IMR-90 (cell line): ENCODE results near the gene SLC6A2. TPM values are rescaled to one million over a fixed set of nuclear protein-coding genes. Genes with fewer than 3 reads are reported as not detected.

Experiments
- ATAC-seq: fragments of 200-7000 bp; cut with Tn5 transposase; 2 replicates; pipeline ENCODE4 v1.9.1; 2020; ENCODE audit warnings: low read depth, mild to moderate bottlenecking, moderate library complexity
- BruUV-seq: library from RNA; stranded (reverse); fragments of 400-500 nt; replicated peaks from 2 replicates; lab custom pipeline; 2021; lab: Mats Ljungman, UMichigan
- CTCF ChIA-PET: fragments of 300-600 bp; formaldehyde crosslinking; extraction: SDS; loops from one replicate; lab custom pipeline; 2021; ENCODE audit warnings: antibody characterized with exemption; lab: Yijun Ruan, JAX
- POLR2A ChIA-PET: fragments of 300-600 bp; sonication (Branson Sonifier 250); formaldehyde crosslinking; loops from one replicate; lab custom pipeline; 2022; ENCODE audit warnings: antibody characterized with exemption; ENCODE audit not compliant: unreplicated experiment; lab: Charles Lee
- DNase-seq: peaks from one replicate; pipeline ENCODE4 v3.0.0; 2013
- H2AFZ ChIP-seq: replicated peaks from 2 replicates; pipeline ENCODE3; 2013; ENCODE audit warnings: low read length, mild to moderate bottlenecking; ENCODE audit not compliant: poor library complexity
- H2AK5ac ChIP-seq: 2 replicates; pipeline ENCODE4 v1.6.1; 2013; ENCODE audit warnings: low read depth, low read length, inconsistent platforms
- H2AK9ac ChIP-seq: replicated peaks from 2 replicates; pipeline ENCODE3; 2013; ENCODE audit warnings: mild to moderate bottlenecking, low read depth, low read length, moderate library complexity; ENCODE audit not compliant: poor library complexity
- H2BK120ac ChIP-seq: 2 replicates; pipeline ENCODE4 v1.6.1; 2013; ENCODE audit warnings: low read depth, low read length, inconsistent platforms
- H2BK15ac ChIP-seq: 3 replicates; pipeline ENCODE4 v1.6.1; 2013; ENCODE audit warnings: low read depth, low read length, inconsistent platforms
- H2BK20ac ChIP-seq: 2 replicates; pipeline ENCODE4 v1.6.1; 2013; ENCODE audit warnings: low read depth, mild to moderate bottlenecking, inconsistent platforms, low read length, moderate library complexity
- H2BK5ac ChIP-seq: 2 replicates; pipeline ENCODE4 v1.6.1; 2013; ENCODE audit warnings: mild to moderate bottlenecking, low read depth, low read length, inconsistent platforms; ENCODE audit not compliant: poor library complexity, severe bottlenecking
- H3K14ac ChIP-seq: replicated peaks from 2 replicates; pipeline ENCODE4 v1.6.1; 2013; ENCODE audit warnings: low read depth, low read length, inconsistent platforms
- H3K18ac ChIP-seq: 2 replicates; pipeline ENCODE4 v1.6.1; 2013; ENCODE audit warnings: low read depth, low read length, control low read depth
- H3K23ac ChIP-seq: 2 replicates; pipeline ENCODE4 v1.6.1; 2013; ENCODE audit warnings: low read depth, low read length, inconsistent platforms
- H3K27ac ChIP-seq: 2 replicates; pipeline ENCODE4 v1.5.1; 2013; ENCODE audit warnings: mild to moderate bottlenecking, control low read depth, low read length; ENCODE audit not compliant: insufficient read depth
- H3K27me3 ChIP-seq: 2 replicates; pipeline ENCODE4 v1.6.1; 2013; ENCODE audit warnings: low read length; ENCODE audit not compliant: control insufficient read depth, insufficient read depth
- H3K36me3 ChIP-seq: 2 replicates; pipeline ENCODE4 v1.6.1; 2013; ENCODE audit warnings: low read length, mixed read lengths; ENCODE audit not compliant: control insufficient read depth, insufficient read depth
- H3K4ac ChIP-seq: 2 replicates; pipeline ENCODE4 v1.6.1; 2013; ENCODE audit warnings: low read depth, low read length, inconsistent platforms
- H3K4me1 ChIP-seq: 2 replicates; pipeline ENCODE4 v1.6.1; 2013; ENCODE audit warnings: low read length, mixed read lengths; ENCODE audit not compliant: control insufficient read depth, insufficient read depth
- H3K4me2 ChIP-seq: 2 replicates; pipeline ENCODE4 v1.6.1; 2013; ENCODE audit warnings: low read depth, mild to moderate bottlenecking, control low read depth, low read length, moderate library complexity
- H3K4me3 ChIP-seq: 2 replicates; pipeline ENCODE4 v1.5.1; 2013; ENCODE audit warnings: low read depth, mild to moderate bottlenecking, control low read depth, low read length, moderate library complexity; ENCODE audit not compliant: insufficient read depth
- H3K56ac ChIP-seq: 2 replicates; pipeline ENCODE4 v1.6.1; 2013; ENCODE audit warnings: low read length, inconsistent platforms; ENCODE audit not compliant: insufficient read depth; ENCODE audit errors: extremely low read depth
- H3K79me1 ChIP-seq, 2 experiments: 2 replicates each; pipeline ENCODE4 v1.6.1; 2013; ENCODE audit warnings: low read length in 2 of 2, inconsistent platforms in 1 of 2, low read depth in 1 of 2
- H3K9ac ChIP-seq: 2 replicates; pipeline ENCODE4 v1.6.1; 2013; ENCODE audit warnings: low read depth, low read length, control low read depth
- H3K9me1 ChIP-seq: 2 replicates; pipeline ENCODE4 v1.6.1; 2013; ENCODE audit warnings: low read length, inconsistent platforms; ENCODE audit not compliant: insufficient read depth
- H3K9me3 ChIP-seq: 2 replicates; pipeline ENCODE4 v1.6.1; 2013; ENCODE audit warnings: low read length; ENCODE audit not compliant: control insufficient read depth, insufficient read depth
- H4K20me1 ChIP-seq: 2 replicates; pipeline ENCODE4 v1.6.1; 2013; ENCODE audit warnings: low read length, inconsistent platforms; ENCODE audit not compliant: insufficient read depth
- H4K5ac ChIP-seq: 2 replicates; pipeline ENCODE4 v1.6.1; 2013; ENCODE audit warnings: mild to moderate bottlenecking, low read depth, low read length, control low read depth
- H4K8ac ChIP-seq, 2 experiments: 2 replicates each; pipeline ENCODE4 v1.6.1; 2013; ENCODE audit warnings: low read depth in 2 of 2, low read length in 2 of 2, control low read depth in 1 of 2, inconsistent platforms in 1 of 2
- H4K91ac ChIP-seq: 2 replicates; pipeline ENCODE4 v1.6.1; 2013; ENCODE audit warnings: low read depth, low read length, inconsistent platforms; ENCODE audit not compliant: insufficient read depth
- BHLHE40 ChIP-seq: fragments of 150-350 bp; IDR thresholded peaks from 2 replicates; pipeline ENCODE4 v1.6.1; 2016; ENCODE audit warnings: mild to moderate bottlenecking, low read depth, low read length
- CEBPB ChIP-seq: IDR thresholded peaks from 2 replicates; pipeline ENCODE4 v1.6.1; 2012; ENCODE audit warnings: low read depth, low read length, improper control_type of control experiment
- CHD1 ChIP-seq: IDR thresholded peaks from 2 replicates; pipeline ENCODE4 v1.6.1; 2012; ENCODE audit warnings: low read depth, low read length, improper control_type of control experiment
- FOS ChIP-seq: fragments of 150-350 bp; IDR thresholded peaks from 2 replicates; pipeline ENCODE4 v1.6.1; 2016; ENCODE audit warnings: low read depth, low read length
- MAFK ChIP-seq: IDR thresholded peaks from 2 replicates; pipeline ENCODE4 v1.6.1; 2012; ENCODE audit warnings: low read depth, low read length, improper control_type of control experiment
- MAZ ChIP-seq: IDR thresholded peaks from 2 replicates; pipeline ENCODE4 v1.6.1; 2012; ENCODE audit warnings: low read depth, mild to moderate bottlenecking, low read length, improper control_type of control experiment, moderate library complexity, borderline replicate concordance
- MXI1 ChIP-seq: IDR thresholded peaks from 2 replicates; pipeline ENCODE4 v1.6.1; 2012; ENCODE audit warnings: low read depth, mild to moderate bottlenecking, low read length, moderate library complexity, borderline replicate concordance
- NFE2L2 ChIP-seq: fragments of 150-350 bp; IDR thresholded peaks from 2 replicates; pipeline ENCODE4 v1.6.1; 2016; ENCODE audit warnings: low read depth, mild to moderate bottlenecking, low read length
- POLR2A ChIP-seq: IDR thresholded peaks from 2 replicates; pipeline ENCODE4 v1.6.1; 2012; ENCODE audit warnings: mild to moderate bottlenecking, low read depth, low read length
- RAD21 ChIP-seq: IDR thresholded peaks from 2 replicates; pipeline ENCODE4 v1.6.1; 2012; ENCODE audit warnings: low read length, improper control_type of control experiment
- RCOR1 ChIP-seq: IDR thresholded peaks from 2 replicates; pipeline ENCODE4 v1.6.1; 2012; ENCODE audit warnings: mild to moderate bottlenecking, low read length, improper control_type of control experiment; ENCODE audit not compliant: insufficient replicate concordance
- RFX5 ChIP-seq: IDR thresholded peaks from 2 replicates; pipeline ENCODE4 v1.8.0; 2012; ENCODE audit warnings: low read depth, mild to moderate bottlenecking, low read length, moderate library complexity
- SMC3 ChIP-seq: fragments of 150-350 bp; IDR thresholded peaks from 2 replicates; pipeline ENCODE4 v1.6.1; 2016; ENCODE audit warnings: low read depth, mild to moderate bottlenecking, antibody characterized with exemption, low read length, moderate library complexity
- WGBS, 2 experiments: methylation state at CpG; one replicate each; pipeline versions ENCODE4 v1.1.5 to v1.1.7; 2013; ENCODE audit warnings: missing lambda C conversion rate in 2 of 2; ENCODE audit not compliant: insufficient read length in 1 of 2; ENCODE audit errors: extremely low coverage in 2 of 2; 5-methylcytosine and 5-hydroxymethylcytosine counted together
- dilution Hi-C: fragments of 300-500 bp; cut with HindIII; formaldehyde crosslinking; loops from one replicate; pipeline ENCODE4 v1.14.3; 2018; ENCODE audit warnings: low sequenced_read_pairs; ENCODE audit not compliant: unreplicated experiment
- in situ Hi-C: fragments of 300-500 bp; cut with MboI; formaldehyde crosslinking; loops from 3 replicates; pipeline ENCODE4 v1.14.3; 2019; ENCODE audit warnings: low sequenced_read_pairs, inconsistent platforms, mixed read lengths
- intact Hi-C: fragments of 100-400 bp; cut with micrococcal nuclease; formaldehyde crosslinking; loops from 2 replicates; pipeline ENCODE4 v1.10.0; 2022
- polyA plus RNA-seq, 3 experiments: library from polyadenylated mRNA; depleted of rRNA; stranded (reverse); fragments of >200 nt; gene quantifications; 2 replicates each; pipeline ENCODE4 v1.2.3, GENCODE V29; 2012; ENCODE audit warnings: low replicate concordance in 1 of 3
- total RNA-seq: library from RNA; depleted of rRNA; stranded (reverse); fragments of >200 nt; gene quantifications from 2 replicates; pipeline ENCODE4 v1.2.3, GENCODE V29; 2012
- TF ChIP-seq, protein P1 (sequence below): conservative IDR thresholded peaks from 2 replicates; pipeline ENCODE4 v1.5.1; 2012; ENCODE audit warnings: mild to moderate bottlenecking, low read depth, low read length, improper control_type of control experiment
- TF ChIP-seq, protein P2 (sequence below): fragments of 150-350 bp; IDR thresholded peaks from 2 replicates; pipeline ENCODE4 v1.6.1; 2016; ENCODE audit warnings: low read depth, mild to moderate bottlenecking, low read length, moderate library complexity, borderline replicate concordance
- TF ChIP-seq, protein P3 (sequence below): fragments of 150-350 bp; IDR thresholded peaks from 2 replicates; pipeline ENCODE4 v1.6.1; 2017; ENCODE audit warnings: mild to moderate bottlenecking, antibody characterized with exemption, low read length, low read depth

The SLC6A2 gene
- total and polyA plus RNA-seq, 2 of the 4 experiments (the other 2 are of a cell fraction): not detected

DNA sequence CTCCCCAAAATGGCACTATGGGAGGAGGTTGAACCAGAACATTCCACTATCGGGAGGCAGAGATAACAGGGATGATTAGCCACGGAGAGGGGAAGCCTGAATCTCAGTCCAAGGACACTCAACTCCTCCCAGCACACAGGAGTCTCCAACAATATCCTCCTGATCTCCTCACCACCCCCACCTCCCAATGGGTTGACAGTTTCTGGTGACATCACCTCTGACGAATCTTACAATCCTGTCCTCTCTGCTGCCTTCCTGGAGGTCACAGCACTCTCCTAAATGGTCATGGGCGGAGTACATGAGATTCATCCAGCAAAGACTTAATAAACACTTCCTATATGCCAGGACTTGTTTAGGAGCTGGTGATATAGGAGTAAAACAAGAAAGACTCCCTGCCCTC is 80.9 kb downstream of the SLC6A2 start:
- no peak for TF ChIP-seq CEBPB
- TF ChIP-seq, protein P1, sequence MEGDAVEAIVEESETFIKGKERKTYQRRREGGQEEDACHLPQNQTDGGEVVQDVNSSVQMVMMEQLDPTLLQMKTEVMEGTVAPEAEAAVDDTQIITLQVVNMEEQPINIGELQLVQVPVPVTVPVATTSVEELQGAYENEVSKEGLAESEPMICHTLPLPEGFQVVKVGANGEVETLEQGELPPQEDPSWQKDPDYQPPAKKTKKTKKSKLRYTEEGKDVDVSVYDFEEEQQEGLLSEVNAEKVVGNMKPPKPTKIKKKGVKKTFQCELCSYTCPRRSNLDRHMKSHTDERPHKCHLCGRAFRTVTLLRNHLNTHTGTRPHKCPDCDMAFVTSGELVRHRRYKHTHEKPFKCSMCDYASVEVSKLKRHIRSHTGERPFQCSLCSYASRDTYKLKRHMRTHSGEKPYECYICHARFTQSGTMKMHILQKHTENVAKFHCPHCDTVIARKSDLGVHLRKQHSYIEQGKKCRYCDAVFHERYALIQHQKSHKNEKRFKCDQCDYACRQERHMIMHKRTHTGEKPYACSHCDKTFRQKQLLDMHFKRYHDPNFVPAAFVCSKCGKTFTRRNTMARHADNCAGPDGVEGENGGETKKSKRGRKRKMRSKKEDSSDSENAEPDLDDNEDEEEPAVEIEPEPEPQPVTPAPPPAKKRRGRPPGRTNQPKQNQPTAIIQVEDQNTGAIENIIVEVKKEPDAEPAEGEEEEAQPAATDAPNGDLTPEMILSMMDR: no peak
- TF ChIP-seq POLR2A: no peak
- no peak for TF ChIP-seq BHLHE40
- TF ChIP-seq FOS: no peak
- no peak for TF ChIP-seq RAD21
- no peak for TF ChIP-seq CHD1
- TF ChIP-seq RCOR1: no peak
- TF ChIP-seq, protein P2, sequence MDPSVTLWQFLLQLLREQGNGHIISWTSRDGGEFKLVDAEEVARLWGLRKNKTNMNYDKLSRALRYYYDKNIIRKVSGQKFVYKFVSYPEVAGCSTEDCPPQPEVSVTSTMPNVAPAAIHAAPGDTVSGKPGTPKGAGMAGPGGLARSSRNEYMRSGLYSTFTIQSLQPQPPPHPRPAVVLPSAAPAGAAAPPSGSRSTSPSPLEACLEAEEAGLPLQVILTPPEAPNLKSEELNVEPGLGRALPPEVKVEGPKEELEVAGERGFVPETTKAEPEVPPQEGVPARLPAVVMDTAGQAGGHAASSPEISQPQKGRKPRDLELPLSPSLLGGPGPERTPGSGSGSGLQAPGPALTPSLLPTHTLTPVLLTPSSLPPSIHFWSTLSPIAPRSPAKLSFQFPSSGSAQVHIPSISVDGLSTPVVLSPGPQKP: no peak
- no peak for TF ChIP-seq RFX5
- no peak for TF ChIP-seq MAZ
- no peak for TF ChIP-seq SMC3
- no peak for TF ChIP-seq MXI1
- no peak for TF ChIP-seq MAFK
- no peak for TF ChIP-seq NFE2L2
- TF ChIP-seq, protein P3, sequence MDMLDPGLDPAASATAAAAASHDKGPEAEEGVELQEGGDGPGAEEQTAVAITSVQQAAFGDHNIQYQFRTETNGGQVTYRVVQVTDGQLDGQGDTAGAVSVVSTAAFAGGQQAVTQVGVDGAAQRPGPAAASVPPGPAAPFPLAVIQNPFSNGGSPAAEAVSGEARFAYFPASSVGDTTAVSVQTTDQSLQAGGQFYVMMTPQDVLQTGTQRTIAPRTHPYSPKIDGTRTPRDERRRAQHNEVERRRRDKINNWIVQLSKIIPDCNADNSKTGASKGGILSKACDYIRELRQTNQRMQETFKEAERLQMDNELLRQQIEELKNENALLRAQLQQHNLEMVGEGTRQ: no peak
- H2BK120ac ChIP-seq: no peak overlapping the region
- no peak overlapping the region for H3K18ac ChIP-seq
- H3K9ac ChIP-seq: no peak overlapping the region
- H3K9me1 ChIP-seq: no peaks in the 10 kb centered on the region
- in situ Hi-C loops (no loop called here), intact Hi-C loops (no loop called here), dilution Hi-C loops (no loop called here)
- no peaks in the 10 kb centered on the region for H4K20me1 ChIP-seq
- no peaks in the 10 kb centered on the region for H3K4me1 ChIP-seq
- no peak overlapping the region for H2AK5ac ChIP-seq
- H2AFZ ChIP-seq: no peak overlapping the region
- no peak for DNase-seq
- WGBS, 2 experiments: no CpG with 5 or more reads among the region's 4 CpGs
- no TSS peak for BruUV-seq
- no peak overlapping the region for H2BK20ac ChIP-seq
- no peak overlapping the region for H3K14ac ChIP-seq
- H3K4me2 ChIP-seq: no peak overlapping the region
- no peaks in the 10 kb centered on the region for H3K27me3 ChIP-seq
- H4K5ac ChIP-seq: no peak overlapping the region
- H4K8ac ChIP-seq: no peak overlapping the region
- H3K79me1 ChIP-seq: no peaks in the 10 kb centered on the region
- no peak overlapping the region for H3K4ac ChIP-seq
- no peak overlapping the region for H3K27ac ChIP-seq
- POLR2A ChIA-PET: no interaction called here
- H2AK9ac ChIP-seq: no peak overlapping the region
- H4K91ac ChIP-seq: no peak overlapping the region
- no peak overlapping the region for H2BK15ac ChIP-seq
- H3K9me3 ChIP-seq: no peaks in the 10 kb centered on the region
- H3K4me3 ChIP-seq: no peak overlapping the region
- H2BK5ac ChIP-seq: no peak overlapping the region
- CTCF ChIA-PET: no interaction called here
- ATAC-seq: no peak
- H3K36me3 ChIP-seq: no peaks in the 10 kb centered on the region
- H3K23ac ChIP-seq: no peak overlapping the region
- no peak overlapping the region for H3K56ac ChIP-seq
